ENCODE data around the gene PTPRK. TPM values are rescaled to one million over a fixed set of nuclear protein-coding genes. Genes with fewer than 3 reads are reported as not detected.

PTPRK gene
- polyA plus RNA-seq, 1 donor (not counting 4 experiments of a cell fraction or from before 2014, with no cell fraction given), result 52.7 TPM

DNA sequence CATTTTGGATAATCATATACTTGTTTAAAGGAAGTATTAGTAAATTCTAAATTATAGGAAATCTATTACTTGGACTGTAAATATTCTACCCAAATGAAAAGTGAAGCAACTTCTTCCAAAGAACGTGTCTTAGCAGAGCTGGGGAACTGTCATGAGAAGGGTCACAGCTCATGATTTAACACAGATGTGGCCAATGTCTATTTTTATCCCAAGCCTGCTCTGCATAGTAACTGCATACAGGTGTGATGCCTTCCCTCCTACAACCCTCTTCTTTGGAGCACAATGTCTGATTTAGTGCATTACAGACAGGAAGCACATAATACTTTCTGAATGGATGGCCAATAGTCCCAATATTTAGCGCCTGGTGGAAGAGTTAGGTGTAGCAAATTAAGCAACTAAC lies 480.9 kb downstream of the PTPRK start:
- no peak overlapping the region for H3K9ac ChIP-seq (ENCODE audit: control insufficient read depth, extremely low read depth, insufficient read depth, low read length)
- H2AFZ ChIP-seq (ENCODE audit: control insufficient read depth, low read length), result no peak overlapping the region
- no peaks in the 10 kb centered on the region for H3K9me3 ChIP-seq (ENCODE audit: control insufficient read depth, low read depth, low read length)
- no peak for FAIRE-seq
- no peak overlapping the region for H3K27ac ChIP-seq (ENCODE audit: control insufficient read depth, insufficient read depth, low read length)
- DNase-seq (ENCODE audit: low read depth, low spot score), result no peak
- no peaks in the 10 kb centered on the region for H4K20me1 ChIP-seq (ENCODE audit: control insufficient read depth, extremely low read depth, insufficient read depth, low read length)
- H3K79me2 ChIP-seq (ENCODE audit: control insufficient read depth, insufficient read depth, low read length), result no peaks in the 10 kb centered on the region
- no peak overlapping the region for H3K4me3 ChIP-seq (ENCODE audit: control insufficient read depth in 2 of 3, extremely low read depth in 1 of 3, insufficient read depth in 2 of 3, low read depth in 1 of 3, low read length in 3 of 3)
- dilution Hi-C loops (cut with MboI; ENCODE audit: extremely low pct_ligation_motif_present, low sequenced_read_pairs), result no loop called here
- no peaks in the 10 kb centered on the region for H3K36me3 ChIP-seq (ENCODE audit: control insufficient read depth in 2 of 2, extremely low read depth in 1 of 2, insufficient read depth in 2 of 2, low read length in 2 of 2)
- H3K4me1 ChIP-seq (ENCODE audit: control insufficient read depth, extremely low read depth, insufficient read depth, low read length), result no peaks in the 10 kb centered on the region
- no peaks in the 10 kb centered on the region for H3K27me3 ChIP-seq (ENCODE audit: control insufficient read depth, extremely low read depth, insufficient read depth, low read length)
- TF ChIP-seq, protein P1, sequence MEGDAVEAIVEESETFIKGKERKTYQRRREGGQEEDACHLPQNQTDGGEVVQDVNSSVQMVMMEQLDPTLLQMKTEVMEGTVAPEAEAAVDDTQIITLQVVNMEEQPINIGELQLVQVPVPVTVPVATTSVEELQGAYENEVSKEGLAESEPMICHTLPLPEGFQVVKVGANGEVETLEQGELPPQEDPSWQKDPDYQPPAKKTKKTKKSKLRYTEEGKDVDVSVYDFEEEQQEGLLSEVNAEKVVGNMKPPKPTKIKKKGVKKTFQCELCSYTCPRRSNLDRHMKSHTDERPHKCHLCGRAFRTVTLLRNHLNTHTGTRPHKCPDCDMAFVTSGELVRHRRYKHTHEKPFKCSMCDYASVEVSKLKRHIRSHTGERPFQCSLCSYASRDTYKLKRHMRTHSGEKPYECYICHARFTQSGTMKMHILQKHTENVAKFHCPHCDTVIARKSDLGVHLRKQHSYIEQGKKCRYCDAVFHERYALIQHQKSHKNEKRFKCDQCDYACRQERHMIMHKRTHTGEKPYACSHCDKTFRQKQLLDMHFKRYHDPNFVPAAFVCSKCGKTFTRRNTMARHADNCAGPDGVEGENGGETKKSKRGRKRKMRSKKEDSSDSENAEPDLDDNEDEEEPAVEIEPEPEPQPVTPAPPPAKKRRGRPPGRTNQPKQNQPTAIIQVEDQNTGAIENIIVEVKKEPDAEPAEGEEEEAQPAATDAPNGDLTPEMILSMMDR (optimal IDR thresholded peaks at IDR 0.05 in 1 of 3, IDR thresholded peaks at IDR 0.05 in 1 of 3, conservative IDR thresholded peaks at IDR 0.05 in 1 of 3; ENCODE audit: extremely low read depth in 1 of 3, insufficient read depth in 2 of 3, low read length in 3 of 3), result no peak
- no peak for TF ChIP-seq EZH2 (IDR thresholded peaks at IDR 0.05; ENCODE audit: low read length)
- H3K9me1 ChIP-seq (ENCODE audit: control insufficient read depth, extremely low read depth, insufficient read depth, low read length), result no peaks in the 10 kb centered on the region
- no peak overlapping the region for H3K4me2 ChIP-seq (ENCODE audit: control insufficient read depth, extremely low read depth, insufficient read depth, low read depth, low read length)

DNA sequence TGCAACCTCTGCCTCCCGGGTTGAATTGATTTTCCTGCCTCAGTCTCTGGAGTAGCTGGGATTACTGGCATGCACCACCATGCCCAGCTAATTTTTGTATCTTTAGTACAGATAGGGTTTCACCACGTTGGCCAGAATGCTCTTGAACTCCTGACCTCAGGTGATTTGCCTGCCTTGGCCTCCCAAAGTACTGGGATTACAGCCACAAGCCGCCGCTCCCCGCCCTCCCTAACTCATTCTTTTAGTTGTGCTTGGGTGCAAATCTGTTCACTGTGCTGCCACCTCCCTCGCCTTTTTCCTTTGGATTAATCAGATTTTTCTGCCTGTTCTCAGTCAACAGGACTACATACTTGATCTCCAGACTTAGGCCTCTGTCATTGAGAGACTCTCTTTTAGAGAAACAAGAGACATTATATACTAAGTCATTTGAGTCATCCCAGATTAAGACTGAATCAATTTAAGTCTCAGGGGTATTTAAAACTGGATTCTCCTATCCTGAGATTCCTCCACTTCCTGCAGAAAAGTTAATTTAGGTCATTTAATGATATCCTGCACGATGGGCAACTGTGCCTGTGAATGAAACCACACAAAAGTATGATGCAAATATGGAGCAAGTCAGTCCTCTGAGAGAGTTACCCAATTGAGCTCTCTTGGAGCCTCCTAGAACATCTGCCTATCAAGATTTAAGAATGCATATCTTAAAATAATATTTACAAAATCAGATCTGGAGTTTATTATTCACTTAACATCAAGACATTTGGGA lies 483.4 kb downstream of the PTPRK start:
- dilution Hi-C loops (cut with MboI; ENCODE audit: extremely low pct_ligation_motif_present, low sequenced_read_pairs), result no loop called here
- FAIRE-seq, result no peak
- no peaks in the 10 kb centered on the region for H3K9me1 ChIP-seq (ENCODE audit: control insufficient read depth, extremely low read depth, insufficient read depth, low read length)

More for the DNA sequence above, 483.4 kb downstream of the PTPRK start:
- Histone ChIP-seq H3K9ac (ENCODE audit: control insufficient read depth, extremely low read depth, insufficient read depth, low read length) (no peak overlapping the region), H3K36me3 (ENCODE audit: control insufficient read depth in 2 of 2, extremely low read depth in 1 of 2, insufficient read depth in 2 of 2, low read length in 2 of 2) (peaks cover 2% of the 10 kb centered on the region in 2 experiments), H3K27ac (ENCODE audit: control insufficient read depth, insufficient read depth, low read length) (no peak overlapping the region), H3K79me2 (ENCODE audit: control insufficient read depth, insufficient read depth, low read length) (no peaks in the 10 kb centered on the region), H3K27me3 (ENCODE audit: control insufficient read depth, extremely low read depth, insufficient read depth, low read length) (no peaks in the 10 kb centered on the region), H4K20me1 (ENCODE audit: control insufficient read depth, extremely low read depth, insufficient read depth, low read length) (no peaks in the 10 kb centered on the region), H3K9me3 (ENCODE audit: control insufficient read depth, low read depth, low read length) (no peaks in the 10 kb centered on the region), H3K4me2 (ENCODE audit: control insufficient read depth, extremely low read depth, insufficient read depth, low read depth, low read length) (no peak overlapping the region), H2AFZ (ENCODE audit: control insufficient read depth, low read length) (no peak overlapping the region), H3K4me1 (ENCODE audit: control insufficient read depth, extremely low read depth, insufficient read depth, low read length) (no peaks in the 10 kb centered on the region), H3K4me3 (ENCODE audit: control insufficient read depth in 2 of 3, extremely low read depth in 1 of 3, insufficient read depth in 2 of 3, low read depth in 1 of 3, low read length in 3 of 3) (no peak overlapping the region)
- no peak for TF ChIP-seq EZH2 (IDR thresholded peaks at IDR 0.05; ENCODE audit: low read length)
- TF ChIP-seq, protein P1 (optimal IDR thresholded peaks at IDR 0.05 in 1 of 3, IDR thresholded peaks at IDR 0.05 in 1 of 3, conservative IDR thresholded peaks at IDR 0.05 in 1 of 3; ENCODE audit: extremely low read depth in 1 of 3, insufficient read depth in 2 of 3, low read length in 3 of 3), result no peak
- no peak for DNase-seq (ENCODE audit: low read depth, low spot score)

Measured in keratinocyte (primary cell).